ENCODE data around the gene RELN. TPM values are rescaled to one million over a fixed set of nuclear protein-coding genes. Genes with fewer than 3 reads are reported as not detected.
"Not testable (repeated sequence)": the region's sequence is repeated elsewhere in the genome, so short reads cannot be mapped to it uniquely, and the experiment has no call there.

Gene RELN
- total RNA-seq, 1 donor from 2014 or later = not detected

DNA sequence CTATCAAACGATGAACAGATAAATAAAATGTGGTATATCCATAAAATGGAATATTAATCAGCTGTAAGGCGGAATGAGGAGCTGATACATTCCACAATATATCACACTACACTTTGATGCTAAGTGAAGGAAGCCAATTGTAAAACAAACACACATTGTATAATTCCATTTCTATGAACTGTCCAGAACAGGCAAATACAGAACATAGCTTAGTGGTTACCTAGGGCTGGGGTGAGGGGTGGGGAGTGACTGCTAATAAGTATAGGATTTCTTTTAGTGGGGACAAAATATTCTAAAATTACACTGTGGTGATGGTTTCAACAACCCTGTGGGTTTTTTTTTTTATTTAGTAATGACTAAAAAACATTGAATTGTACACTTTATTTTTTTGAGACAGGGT is 461.3 kb downstream of the RELN start:
- Mint-ChIP-seq H3K4me1 (ENCODE audit: low read depth) (no peaks in the 10 kb centered on the region), H3K4me3 (no peak overlapping the region), H3K36me3 (ENCODE audit: low read depth) (no peaks in the 10 kb centered on the region), H3K9me3 (no peaks in the 10 kb centered on the region), H3K27me3 (ENCODE audit: insufficient read depth) (peaks cover 5% of the 10 kb centered on the region), H3K27ac (no peak overlapping the region)
- DNase-seq (ENCODE audit: low spot score) = no peak
- intact Hi-C loops (cut with micrococcal nuclease) = no loop called here

DNA sequence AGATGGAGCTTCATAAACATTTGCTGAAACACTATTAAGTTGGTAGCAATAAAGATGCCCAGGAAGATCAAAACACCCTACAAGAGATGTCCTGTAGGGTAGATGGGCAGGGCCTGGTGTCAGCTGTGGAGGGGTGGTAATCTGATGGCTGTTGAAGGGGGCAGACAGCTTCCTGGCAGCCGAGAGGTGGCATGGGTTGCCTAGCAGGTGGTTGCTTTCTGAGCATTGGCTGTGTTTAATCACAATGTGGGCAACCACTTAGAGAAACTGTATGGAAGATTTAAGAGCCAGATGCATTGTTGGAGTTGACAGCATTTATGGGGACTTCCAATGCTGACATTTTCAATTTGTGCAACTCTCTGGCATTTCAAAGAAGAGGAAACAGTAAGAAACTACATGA is 463.5 kb downstream of the RELN start:
- H3K36me3 Mint-ChIP-seq (ENCODE audit: low read depth) = no peaks in the 10 kb centered on the region
- H3K4me1 Mint-ChIP-seq (ENCODE audit: low read depth) = no peaks in the 10 kb centered on the region
- H3K9me3 Mint-ChIP-seq = no peaks in the 10 kb centered on the region
- H3K27me3 Mint-ChIP-seq (ENCODE audit: insufficient read depth) = no peaks in the 10 kb centered on the region
- no peak overlapping the region for H3K4me3 Mint-ChIP-seq
- no peak overlapping the region for H3K27ac Mint-ChIP-seq
- no peak for DNase-seq (ENCODE audit: low spot score)
- intact Hi-C loops (cut with micrococcal nuclease) = no loop called here

DNA sequence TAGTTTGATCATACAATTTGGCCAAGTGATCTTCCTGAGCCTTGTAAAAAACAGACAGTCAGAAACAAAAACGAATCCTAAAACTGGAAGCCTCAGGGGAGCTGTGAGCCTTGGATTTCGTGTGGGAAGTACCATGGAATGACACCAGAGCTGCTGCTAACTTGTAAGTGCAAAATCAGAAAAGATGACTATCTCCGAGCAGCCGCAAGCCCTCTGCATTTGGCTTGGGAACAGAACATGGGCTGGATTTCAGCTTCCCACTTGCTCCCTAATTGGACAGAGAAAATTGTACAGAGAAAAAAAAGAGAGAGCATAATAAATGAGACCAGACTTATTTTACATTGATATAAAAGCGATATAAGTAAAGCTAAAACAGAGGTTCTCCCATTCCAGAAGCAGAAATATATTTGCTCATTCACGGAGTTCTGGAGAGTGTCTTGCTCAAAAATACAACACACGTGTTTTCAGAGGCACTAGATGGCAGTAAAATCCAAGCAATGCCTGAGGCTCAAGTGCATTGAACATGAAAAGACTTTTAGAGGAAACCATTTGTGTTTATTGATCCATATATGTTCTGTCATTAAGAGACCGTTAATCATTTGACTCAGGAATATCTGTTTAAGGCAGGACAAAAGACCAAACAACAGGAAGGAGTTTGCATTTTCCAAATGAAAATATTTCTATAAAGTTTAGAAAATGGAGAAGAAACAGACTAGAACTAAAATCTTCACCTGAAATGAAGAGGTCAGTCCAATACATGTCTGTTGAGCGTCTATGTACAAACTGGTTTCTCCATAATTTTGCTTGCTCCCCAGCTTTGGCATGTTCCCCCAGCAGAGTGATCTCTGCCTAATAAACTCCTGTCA is 465.2 kb downstream of the RELN start:
- Mint-ChIP-seq H3K27me3 (ENCODE audit: insufficient read depth) (no peaks in the 10 kb centered on the region), H3K36me3 (ENCODE audit: low read depth) (no peaks in the 10 kb centered on the region), H3K4me1 (ENCODE audit: low read depth) (no peaks in the 10 kb centered on the region), H3K9me3 (no peaks in the 10 kb centered on the region), H3K27ac (no peak overlapping the region), H3K4me3 (no peak overlapping the region)
- intact Hi-C loops (cut with micrococcal nuclease) = no loop called here
- DNase-seq (ENCODE audit: low spot score) = no peak

DNA sequence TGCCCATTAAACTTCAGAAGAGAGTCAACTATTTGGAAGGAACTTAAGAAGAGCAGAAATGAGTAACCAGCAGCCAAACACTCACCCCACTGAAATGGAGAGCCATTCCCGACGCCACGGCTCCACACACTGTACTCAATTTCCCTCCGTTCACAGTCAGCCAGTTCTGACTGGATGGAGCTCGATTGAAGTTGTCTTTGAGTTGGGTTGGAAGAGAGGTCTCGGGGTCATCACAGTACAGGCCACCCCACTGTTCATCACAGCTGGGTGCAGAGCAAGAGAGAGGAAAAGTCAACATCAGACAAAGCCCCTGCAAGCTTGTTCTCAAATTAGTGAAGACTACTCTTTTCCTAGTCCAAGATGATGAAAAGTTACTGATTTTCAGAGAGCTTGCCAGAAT is 467.5 kb downstream of the RELN start:
- Mint-ChIP-seq H3K27me3 (ENCODE audit: insufficient read depth) (no peaks in the 10 kb centered on the region), H3K9me3 (no peaks in the 10 kb centered on the region), H3K36me3 (ENCODE audit: low read depth) (no peaks in the 10 kb centered on the region), H3K4me1 (ENCODE audit: low read depth) (no peaks in the 10 kb centered on the region), H3K27ac (no peak overlapping the region), H3K4me3 (no peak overlapping the region)
- DNase-seq (ENCODE audit: low spot score) = no peak
- intact Hi-C loops (cut with micrococcal nuclease) = no loop called here

DNA sequence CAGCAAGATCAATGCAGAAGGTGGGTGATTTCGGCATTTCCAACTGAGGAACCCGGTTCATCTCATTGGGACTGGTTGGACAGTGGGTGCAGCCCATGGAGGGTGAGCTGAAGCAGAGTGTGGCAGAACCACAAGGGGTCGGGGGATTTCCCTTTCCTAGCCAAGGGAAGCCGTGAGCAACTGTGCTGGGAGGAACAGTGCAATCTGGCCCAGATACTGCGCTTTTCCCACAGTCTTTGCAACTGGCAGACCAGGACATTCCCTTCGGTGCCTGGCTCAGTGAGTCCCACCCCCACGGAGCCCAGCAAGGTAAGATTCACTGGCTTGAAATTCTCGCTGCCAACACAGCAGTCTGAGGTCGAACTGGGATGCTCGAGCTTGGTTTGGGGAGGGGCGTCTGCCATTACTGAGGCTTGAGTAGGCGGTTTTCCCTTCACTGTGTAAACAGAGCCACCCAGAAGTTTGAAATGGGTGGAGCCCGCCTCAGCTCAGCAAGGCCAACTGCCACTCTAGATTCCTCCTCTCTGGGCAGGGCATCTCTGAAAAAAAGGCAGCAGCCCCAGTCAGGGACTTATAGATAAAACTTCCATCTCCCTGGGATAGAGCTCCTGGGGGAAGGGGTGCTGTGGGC is 484.8 kb downstream of the RELN start:
- H3K4me3 Mint-ChIP-seq = no peak overlapping the region
- H3K27ac Mint-ChIP-seq = no peak overlapping the region
- H3K9me3 Mint-ChIP-seq = no peaks in the 10 kb centered on the region
- peaks cover 3% of the 10 kb centered on the region for H3K27me3 Mint-ChIP-seq (ENCODE audit: insufficient read depth)
- H3K4me1 Mint-ChIP-seq (ENCODE audit: low read depth) = no peaks in the 10 kb centered on the region
- no peak for DNase-seq (ENCODE audit: low spot score)
- intact Hi-C loops (cut with micrococcal nuclease) = no loop called here
- H3K36me3 Mint-ChIP-seq (ENCODE audit: low read depth) = no peaks in the 10 kb centered on the region

DNA sequence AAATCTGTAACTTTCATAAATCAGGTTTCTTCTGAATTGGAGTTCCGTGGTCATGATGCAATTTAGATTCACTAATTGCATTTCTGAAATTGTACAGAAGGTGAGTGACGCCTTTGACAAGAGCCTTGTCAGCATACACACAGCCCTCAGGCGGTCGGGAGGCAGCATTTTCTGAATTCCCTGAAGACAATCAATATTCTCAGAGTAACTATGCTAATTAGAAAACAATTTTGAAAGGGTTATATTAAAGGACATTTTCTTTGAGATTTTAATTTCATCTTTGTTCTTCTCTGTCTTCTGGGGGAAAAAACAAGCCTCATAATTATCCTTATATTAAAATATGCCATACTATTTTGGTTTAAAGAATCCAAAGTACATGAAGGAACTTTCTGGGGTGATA is 488.3 kb downstream of the RELN start:
- Mint-ChIP-seq H3K9me3 (no peaks in the 10 kb centered on the region), H3K36me3 (ENCODE audit: low read depth) (no peaks in the 10 kb centered on the region), H3K27ac (no peak overlapping the region), H3K4me3 (no peak overlapping the region), H3K27me3 (ENCODE audit: insufficient read depth) (peaks cover 2% of the 10 kb centered on the region), H3K4me1 (ENCODE audit: low read depth) (no peaks in the 10 kb centered on the region)
- intact Hi-C loops (cut with micrococcal nuclease) = no loop called here
- no peak for DNase-seq (ENCODE audit: low spot score)

DNA sequence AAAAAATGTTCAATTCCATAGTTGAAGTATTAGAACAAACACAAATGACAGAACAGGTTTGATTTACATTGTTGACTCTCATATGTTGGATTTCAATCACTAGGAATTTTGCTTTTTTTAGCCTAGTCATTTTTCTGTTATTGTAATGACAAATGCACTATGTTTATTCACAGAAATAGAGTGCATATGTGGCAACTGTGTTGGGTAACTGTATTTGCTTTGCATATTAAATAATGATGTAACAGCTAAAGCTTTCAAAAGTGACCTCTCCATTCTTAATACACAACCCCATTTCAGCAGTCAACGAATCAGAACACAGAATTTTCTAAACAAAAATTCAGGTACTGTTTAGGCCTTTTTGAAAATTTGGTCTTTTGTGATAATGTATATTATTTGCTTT is 489.5 kb downstream of the RELN start:
- Mint-ChIP-seq H3K27me3 (ENCODE audit: insufficient read depth) (peaks cover 2% of the 10 kb centered on the region), H3K9me3 (no peaks in the 10 kb centered on the region), H3K4me3 (no peak overlapping the region), H3K36me3 (ENCODE audit: low read depth) (no peaks in the 10 kb centered on the region), H3K4me1 (ENCODE audit: low read depth) (no peaks in the 10 kb centered on the region), H3K27ac (no peak overlapping the region)
- intact Hi-C loops (cut with micrococcal nuclease) = no loop called here
- DNase-seq (ENCODE audit: low spot score) = no peak

DNA sequence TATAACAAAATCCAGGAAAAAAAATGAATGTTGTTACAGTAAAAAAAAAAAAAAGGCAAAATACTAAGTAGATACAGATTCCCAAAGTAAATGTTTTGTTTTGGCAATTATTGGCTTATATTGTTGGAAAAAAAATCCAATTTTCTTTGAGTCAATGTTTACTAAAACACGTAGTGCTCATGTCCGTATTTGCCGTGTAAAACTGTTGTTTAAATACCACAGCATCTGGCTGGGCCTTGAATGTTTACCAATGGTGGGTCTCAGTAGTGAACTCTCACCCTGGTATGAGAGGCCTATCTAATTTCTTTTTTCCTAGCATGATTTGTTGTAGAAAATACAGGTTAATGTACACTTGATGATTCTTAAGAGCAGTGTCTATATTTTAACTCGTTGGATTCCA is 502.0 kb downstream of the RELN start:
- H3K27me3 Mint-ChIP-seq (ENCODE audit: insufficient read depth) = no peaks in the 10 kb centered on the region
- intact Hi-C loops (cut with micrococcal nuclease) = no loop called here
- H3K4me1 Mint-ChIP-seq (ENCODE audit: low read depth) = no peaks in the 10 kb centered on the region
- H3K4me3 Mint-ChIP-seq = no peak overlapping the region
- H3K9me3 Mint-ChIP-seq = no peaks in the 10 kb centered on the region
- no peaks in the 10 kb centered on the region for H3K36me3 Mint-ChIP-seq (ENCODE audit: low read depth)
- DNase-seq (ENCODE audit: low spot score) = no peak
- H3K27ac Mint-ChIP-seq = no peak overlapping the region

DNA sequence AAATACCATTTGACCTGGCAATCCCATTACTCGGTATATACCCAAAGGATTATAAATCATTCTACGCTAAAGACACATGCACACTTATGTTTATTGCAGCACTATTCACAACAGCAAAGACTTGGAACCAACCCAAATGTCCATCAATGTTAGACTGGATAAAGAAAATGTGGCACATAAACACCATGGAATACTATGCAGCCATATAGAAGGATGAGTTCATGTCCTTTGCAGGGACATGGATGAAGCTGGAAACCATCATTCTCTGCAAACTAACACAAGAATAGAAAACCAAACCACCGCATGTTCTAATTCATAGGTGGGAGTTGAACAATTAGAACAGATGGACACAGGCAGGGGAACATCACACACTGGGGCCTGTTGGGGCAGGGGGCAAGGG is 502.6 kb downstream of the RELN start:
- DNase-seq (ENCODE audit: low spot score); H3K27me3 Mint-ChIP-seq (ENCODE audit: insufficient read depth); H3K27ac Mint-ChIP-seq; H3K4me1 Mint-ChIP-seq (ENCODE audit: low read depth); H3K36me3 Mint-ChIP-seq (ENCODE audit: low read depth); intact Hi-C loops (cut with micrococcal nuclease); H3K4me3 Mint-ChIP-seq; H3K9me3 Mint-ChIP-seq: not testable (repeated sequence)

DNA sequence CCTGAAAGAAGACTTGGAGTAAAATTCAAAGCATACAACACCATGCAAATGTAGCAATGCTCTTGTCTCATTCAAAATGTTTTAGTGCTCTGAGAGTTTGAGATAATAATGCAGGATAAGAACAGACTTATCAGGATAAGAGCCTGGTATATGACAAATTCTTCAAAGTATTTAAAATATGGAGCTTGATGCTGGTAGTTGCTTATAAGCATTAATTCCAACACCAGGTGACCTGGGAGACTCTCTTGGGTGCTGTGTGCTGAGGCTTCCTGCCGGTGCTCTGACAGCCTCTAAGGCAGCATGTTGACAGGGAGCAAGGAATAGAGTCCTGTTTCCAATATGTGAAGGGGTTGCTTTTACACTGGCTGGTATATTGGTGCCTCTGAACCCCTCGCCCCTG is 508.7 kb downstream of the RELN start:
- Mint-ChIP-seq H3K9me3 (no peaks in the 10 kb centered on the region), H3K27me3 (ENCODE audit: insufficient read depth) (peaks cover 8% of the 10 kb centered on the region), H3K36me3 (ENCODE audit: low read depth) (no peaks in the 10 kb centered on the region), H3K27ac (no peak overlapping the region), H3K4me1 (ENCODE audit: low read depth) (no peaks in the 10 kb centered on the region), H3K4me3 (no peak overlapping the region)
- no peak for DNase-seq (ENCODE audit: low spot score)
- intact Hi-C loops (cut with micrococcal nuclease) = no loop called here

DNA sequence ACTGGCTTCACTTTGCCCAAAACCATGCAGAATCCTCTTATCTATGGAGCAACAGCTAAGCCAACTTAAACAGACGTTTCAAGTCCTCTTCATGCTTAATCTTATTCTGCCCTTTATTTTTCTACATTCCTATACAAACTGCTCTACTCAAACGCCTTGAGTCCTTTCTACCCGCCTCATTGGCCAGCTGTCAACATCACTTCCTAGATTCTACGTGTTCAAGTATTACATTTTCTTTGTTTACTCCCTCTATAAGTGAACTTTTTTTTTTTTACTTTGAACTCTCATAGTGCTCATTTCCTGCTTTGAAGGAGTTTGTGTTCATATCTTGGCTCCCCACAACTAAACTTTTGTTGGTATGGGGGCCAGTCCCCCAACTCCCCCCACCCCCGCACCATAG is 514.5 kb downstream of the RELN start:
- no peak for DNase-seq (ENCODE audit: low spot score)
- peaks cover 6% of the 10 kb centered on the region for H3K27me3 Mint-ChIP-seq (ENCODE audit: insufficient read depth)
- H3K9me3 Mint-ChIP-seq = no peaks in the 10 kb centered on the region
- H3K27ac Mint-ChIP-seq = no peak overlapping the region
- H3K4me3 Mint-ChIP-seq = no peak overlapping the region
- intact Hi-C loops (cut with micrococcal nuclease) = no loop called here
- H3K4me1 Mint-ChIP-seq (ENCODE audit: low read depth) = no peaks in the 10 kb centered on the region
- H3K36me3 Mint-ChIP-seq (ENCODE audit: low read depth) = no peaks in the 10 kb centered on the region

DNA sequence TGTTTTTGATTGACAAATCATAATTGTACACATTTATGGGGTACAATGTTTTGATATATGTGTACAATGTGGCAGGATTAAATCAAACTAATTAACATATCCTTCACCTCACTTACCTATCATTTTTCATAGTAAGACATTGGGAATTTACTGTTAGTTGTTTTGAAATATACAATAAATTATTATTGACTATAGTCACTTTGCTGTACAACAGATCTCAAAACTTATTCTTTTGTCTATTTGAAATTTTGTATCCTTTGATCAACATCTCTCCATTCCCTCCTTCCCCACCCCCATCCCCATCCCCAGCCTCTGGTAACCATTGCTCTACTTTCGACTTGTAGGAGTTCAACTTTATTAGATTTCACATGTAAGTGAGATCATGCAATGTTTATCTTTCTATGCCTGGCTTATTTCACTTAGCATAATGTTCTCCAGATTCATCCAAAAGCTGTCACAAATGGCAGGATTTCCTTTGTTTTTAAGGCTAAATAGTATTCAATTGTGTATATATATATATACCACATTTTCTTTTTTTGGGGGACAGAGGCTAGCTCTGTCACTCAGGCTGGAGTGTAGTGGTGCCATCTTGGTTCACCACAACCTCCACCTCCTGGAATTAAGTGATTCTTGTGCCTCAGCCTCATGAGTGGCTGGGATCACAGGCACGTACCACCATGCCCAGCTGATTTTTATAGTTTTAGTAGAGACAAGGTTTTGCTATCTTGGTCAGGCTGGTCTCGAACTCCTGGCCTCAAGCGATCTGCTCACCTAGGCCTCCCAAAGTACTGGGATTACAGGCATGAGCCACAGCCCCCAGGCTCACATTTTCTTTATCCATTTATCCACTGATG is 520.1 kb downstream of the RELN start:
- no peaks in the 10 kb centered on the region for H3K9me3 Mint-ChIP-seq
- H3K36me3 Mint-ChIP-seq (ENCODE audit: low read depth) = no peaks in the 10 kb centered on the region
- intact Hi-C loops (cut with micrococcal nuclease) = no loop called here
- H3K4me3 Mint-ChIP-seq = no peak overlapping the region
- no peaks in the 10 kb centered on the region for H3K4me1 Mint-ChIP-seq (ENCODE audit: low read depth)
- no peak for DNase-seq (ENCODE audit: low spot score)
- peaks cover 2% of the 10 kb centered on the region for H3K27me3 Mint-ChIP-seq (ENCODE audit: insufficient read depth)
- no peak overlapping the region for H3K27ac Mint-ChIP-seq

DNA sequence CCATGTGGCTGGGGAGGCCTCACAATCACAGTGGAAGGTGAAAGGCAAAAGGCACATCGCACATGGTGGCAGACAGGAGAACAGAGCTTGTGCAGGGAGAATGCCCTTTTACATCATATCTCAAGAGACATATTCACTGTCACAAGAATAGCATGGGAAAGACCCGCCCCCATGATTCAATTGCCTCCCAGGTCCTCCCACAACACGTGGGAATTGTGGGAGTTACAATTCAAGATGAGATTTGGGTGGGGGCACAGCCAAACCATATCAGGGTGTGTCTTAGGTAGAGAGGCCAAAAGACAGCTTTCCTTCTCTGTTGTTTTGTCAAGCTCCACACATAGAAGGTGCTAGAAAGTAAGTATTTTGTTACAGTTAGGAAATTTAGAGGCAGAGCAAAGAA is 522.6 kb downstream of the RELN start:
- intact Hi-C loops (cut with micrococcal nuclease) = no loop called here
- Mint-ChIP-seq H3K9me3 (no peaks in the 10 kb centered on the region), H3K4me3 (no peak overlapping the region), H3K4me1 (ENCODE audit: low read depth) (no peaks in the 10 kb centered on the region), H3K27me3 (ENCODE audit: insufficient read depth) (peaks cover 2% of the 10 kb centered on the region), H3K36me3 (ENCODE audit: low read depth) (no peaks in the 10 kb centered on the region), H3K27ac (no peak overlapping the region)
- DNase-seq (ENCODE audit: low spot score) = no peak
